Hindlimb muscle (tissue), 1 donor: ENCODE results near the gene KDELR1. TPM values are rescaled to one million over a fixed set of nuclear protein-coding genes. Genes with fewer than 3 reads are reported as not detected.
"Not testable (repeated sequence)": the region's sequence is repeated elsewhere in the genome, so short reads cannot be mapped to it uniquely, and the experiment has no call there.

Experiments
- DNase-seq: peaks from one replicate; pipeline ENCODE4 v3.0.0-alpha.2; 2013
- polyA plus RNA-seq: library from polyadenylated mRNA; unstranded; fragments of 120-200 nt; gene quantifications from one replicate; pipeline ENCODE4 v1.2.1, GENCODE V29; 2013; ENCODE audit not compliant: insufficient read length

The KDELR1 gene
- polyA plus RNA-seq, 1 donor: 125 TPM

DNA sequence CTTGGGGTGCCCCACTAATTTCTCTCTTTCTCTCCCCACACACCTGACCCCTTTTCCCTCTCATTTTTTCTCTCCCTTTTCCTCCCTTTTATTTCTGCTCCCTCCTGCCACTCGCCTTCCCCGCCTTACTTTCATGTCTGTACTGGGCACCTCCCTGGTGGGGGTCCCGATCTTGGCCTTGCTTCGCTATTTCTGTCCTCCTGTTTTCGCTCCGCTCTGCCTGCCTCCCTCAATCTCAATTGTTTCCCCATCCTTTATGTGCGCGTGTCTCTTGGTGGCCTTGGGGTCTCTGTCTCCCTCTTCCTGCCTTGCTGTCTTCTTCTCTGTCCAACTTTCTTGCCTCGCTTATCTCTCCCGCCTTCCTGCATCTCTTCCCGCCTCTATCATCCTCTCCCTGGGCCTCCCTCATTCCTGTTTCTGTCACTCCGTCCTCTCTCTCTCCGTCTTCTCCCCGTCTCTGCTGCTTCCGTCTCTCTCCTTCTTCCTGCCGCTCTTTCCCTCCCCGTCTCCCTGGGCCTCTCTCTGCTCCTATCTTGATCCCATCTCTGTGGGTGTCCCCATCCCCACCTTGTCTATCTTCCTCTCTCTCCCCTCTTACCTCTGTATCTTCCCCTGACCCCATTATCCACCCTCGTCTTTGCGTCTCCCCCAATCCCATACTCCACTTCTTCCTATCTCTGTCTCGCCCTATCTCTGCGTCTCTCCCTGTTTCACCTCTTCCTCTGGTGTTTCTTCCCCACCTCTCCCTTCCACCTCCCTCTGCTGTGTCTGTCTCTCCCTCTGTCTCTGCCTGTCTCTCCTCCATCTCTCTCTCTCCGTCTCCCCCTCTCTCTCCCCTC, 6.1 kb upstream of the KDELR1 start:
- DNase-seq: no peak

DNA sequence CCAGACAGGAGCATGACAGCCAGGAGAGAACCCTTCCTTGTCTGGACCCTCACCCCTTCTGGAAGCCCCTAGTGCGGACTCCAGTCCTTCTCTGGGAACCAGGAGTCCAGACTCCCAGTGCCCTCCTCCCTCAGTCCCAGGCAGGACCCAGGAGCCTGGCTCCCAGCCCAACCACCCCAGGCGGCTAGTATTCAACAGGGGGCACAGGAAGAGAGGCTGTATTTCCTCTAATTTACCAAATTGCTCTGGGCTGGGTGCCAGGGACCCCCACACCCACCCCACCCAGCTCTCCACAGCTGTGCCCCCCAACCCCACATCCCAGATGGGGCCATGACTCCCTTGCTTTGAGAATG, 5.4 kb upstream of the KDELR1 start:
- no peak for DNase-seq

DNA sequence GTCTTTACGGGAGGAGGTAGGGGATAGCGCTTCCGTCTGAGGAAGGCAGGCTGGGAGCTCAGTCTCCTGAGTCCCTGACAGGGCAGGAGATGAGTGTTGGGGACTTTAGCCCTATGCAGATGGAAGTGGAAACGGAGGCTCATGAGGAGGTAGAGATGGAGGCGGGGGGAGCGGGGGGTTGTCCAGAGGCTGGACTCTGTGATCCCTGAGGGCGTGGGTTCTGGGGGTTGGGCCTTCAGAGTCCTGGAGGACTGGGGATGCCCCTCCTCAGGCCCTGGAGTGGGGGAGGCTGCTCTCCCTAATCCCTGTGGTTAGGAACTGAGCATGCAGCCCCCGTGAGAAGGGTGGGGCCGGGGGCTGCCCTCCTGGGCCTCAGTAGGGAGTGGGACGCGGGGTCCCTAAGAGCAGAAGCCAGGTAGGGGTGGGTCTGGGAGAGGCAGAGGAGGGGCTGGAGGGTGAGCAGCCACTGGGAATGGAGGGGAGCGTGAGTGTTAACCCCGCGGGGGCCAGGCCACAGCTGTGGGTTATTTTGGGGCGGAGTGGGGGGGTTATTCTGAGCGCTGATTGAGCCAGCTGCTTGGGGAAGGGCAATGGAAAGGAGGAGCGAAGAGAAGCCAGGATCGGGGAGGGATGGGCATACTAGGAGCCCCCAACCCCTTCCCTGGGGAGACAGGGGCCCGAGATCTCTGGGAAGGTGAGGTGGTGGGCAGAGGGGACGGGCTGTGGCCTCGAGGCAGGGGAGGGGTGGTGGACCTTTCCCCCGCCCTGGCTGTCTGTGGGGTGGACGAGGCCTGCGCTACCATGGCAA, 4.9 kb upstream of the KDELR1 start:
- DNase-seq: no peak

DNA sequence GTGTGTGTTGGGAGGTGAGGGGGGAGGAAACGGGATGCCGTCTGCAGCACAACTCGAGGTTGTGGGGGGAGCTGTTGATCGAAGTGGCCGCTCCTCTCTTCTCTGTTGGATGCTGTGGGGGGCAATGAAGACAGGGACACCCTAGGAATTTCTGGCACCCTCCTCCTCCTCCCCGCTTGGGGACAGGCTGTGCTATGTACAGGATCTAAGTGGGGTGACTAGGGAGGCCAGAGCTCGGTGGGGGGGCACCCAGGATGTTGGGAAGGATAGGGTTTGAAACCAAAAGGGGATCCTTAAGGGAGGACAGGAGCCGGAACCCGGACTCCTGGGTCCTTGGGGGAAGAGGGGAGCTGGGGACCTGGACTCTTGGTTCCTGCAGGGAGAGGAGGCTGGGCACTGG, 4.1 kb upstream of the KDELR1 start:
- DNase-seq: no peak

DNA sequence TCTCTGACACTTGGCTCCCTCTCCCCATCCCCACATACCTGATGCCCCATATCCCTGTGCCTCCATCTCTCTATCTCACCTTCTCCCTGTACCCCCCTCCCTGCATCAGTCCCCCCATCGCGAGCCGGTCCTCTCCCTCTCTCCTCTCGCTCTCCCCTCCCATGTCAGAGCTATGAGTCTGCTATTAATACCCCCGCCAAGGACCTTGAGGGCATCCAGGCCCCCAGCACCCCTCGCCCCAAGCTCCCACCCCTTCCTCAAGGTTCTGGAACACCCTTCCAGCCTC, 3.8 kb upstream of the KDELR1 start:
- DNase-seq: no peak

DNA sequence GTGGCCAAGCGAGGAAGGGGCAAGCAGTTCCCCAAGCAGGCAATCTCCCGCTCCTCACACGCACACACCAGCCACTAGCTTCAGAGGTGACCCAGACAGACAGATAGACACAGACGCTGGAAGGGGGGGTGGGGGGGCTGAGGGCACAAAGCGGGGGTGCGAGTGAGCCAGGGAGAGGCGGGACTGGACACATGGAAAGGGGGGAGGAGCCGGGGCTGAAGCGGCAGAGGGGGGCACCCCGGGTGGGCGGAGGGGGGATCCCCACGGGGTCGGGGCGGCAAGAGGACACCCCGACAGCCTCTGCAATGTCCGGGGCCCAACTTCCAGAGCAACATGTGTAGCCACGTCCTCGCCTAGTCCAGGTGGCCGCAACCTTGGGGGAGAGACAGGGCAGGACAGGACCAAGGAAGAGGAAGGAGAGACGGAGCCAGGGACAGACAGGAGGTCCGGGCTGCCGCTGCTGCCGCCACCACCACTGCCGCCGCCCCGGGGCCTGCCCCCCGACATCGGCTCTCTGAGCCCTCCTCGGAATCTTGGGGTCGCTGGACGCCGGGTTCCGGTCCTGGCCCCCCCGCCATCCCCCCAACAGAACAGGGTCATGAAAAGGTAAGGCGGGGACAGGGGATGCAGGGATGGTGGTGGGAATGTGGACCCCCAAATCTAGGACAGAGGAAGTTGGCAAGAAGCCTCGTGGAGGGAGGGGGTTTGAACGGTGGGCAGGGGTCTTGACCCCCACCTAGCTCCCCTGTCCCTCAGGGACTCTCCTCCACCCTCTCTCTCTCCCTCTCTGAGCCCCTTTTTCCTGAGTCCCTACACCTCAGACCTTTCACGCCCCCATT, 3.2 kb upstream of the KDELR1 start:
- DNase-seq: no peak

DNA sequence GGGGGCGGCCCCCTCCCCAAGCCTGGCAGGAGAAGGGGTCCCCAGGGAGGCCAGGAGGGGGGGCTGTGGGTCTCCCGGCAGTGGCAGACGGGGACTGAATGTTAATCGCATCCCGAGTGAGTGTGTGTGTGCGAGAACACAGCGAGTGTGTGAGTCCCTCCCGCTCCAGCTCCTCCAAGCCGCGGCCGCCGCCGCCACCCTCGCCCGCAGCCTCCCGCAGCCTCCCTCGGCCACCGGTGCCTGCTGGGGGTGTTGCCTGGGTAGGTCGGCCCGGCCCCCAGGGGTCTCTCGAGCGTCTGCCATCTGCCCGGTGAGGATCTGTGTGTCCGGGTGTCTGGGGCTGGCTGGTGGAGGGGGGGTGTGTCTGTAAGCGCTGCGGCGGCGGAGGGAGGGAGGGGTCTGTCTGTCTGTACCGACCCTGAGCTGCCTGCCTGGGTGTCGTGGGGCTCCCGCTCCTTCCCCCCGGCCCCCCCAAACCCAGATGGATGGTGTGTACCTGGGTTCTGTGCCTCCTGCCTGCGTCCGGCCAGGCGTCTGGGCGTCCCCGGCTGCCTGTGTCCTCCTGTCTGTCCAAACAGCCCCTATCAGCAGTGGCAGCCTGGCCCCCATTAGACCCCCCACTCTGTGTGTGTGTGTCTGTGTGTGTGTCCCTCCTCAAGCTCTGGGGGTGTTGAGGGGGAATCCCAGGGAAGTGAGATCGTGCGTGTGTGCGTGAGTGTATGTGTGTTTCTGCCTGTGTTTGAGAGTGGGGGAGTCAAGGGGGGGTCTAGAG, 2.4 kb upstream of the KDELR1 start, which contains the start of gene GRIN2D:
Gene GRIN2D, plus strand, starts transcription at position 110 of the 772 bp plus-strand sequence. CDS start 4,725 bp downstream, outside the sequence.
- DNase-seq: peak; percentile 28

DNA sequence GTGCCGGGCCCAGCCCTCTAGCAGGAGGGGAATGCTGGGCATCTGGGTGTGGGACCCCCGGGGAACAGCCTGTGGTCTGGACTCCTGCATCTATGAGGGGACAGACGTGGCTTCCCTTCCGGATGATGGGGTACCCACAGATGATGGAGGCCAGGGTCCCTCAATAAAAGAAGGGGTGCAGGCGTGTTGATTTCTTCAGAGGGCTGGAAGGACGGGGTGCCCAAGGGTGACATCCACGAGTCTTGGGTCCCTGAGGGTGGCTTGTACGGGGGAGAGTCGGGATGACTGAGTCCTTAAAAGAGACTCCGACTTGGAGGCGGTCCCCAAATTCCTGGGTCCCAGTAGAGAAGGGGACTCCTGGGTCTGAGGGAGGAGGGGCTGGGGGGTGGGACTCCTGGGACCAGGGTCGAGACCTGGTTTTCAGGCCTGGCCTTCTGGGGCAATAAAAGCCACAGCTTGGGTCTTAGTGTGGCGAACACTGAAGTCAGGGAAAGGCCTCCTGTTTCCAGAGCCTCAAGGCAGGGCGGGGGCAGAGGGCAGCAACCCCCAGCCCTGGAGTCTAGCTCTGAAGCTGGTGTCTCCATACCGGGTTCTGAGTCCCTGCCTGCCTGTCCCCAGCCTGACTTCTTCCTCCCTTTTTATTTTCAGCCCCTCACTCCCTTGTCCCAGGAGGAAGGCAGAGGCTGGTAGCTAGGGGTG, 1.7 kb upstream of the KDELR1 start:
- DNase-seq: no peak

DNA sequence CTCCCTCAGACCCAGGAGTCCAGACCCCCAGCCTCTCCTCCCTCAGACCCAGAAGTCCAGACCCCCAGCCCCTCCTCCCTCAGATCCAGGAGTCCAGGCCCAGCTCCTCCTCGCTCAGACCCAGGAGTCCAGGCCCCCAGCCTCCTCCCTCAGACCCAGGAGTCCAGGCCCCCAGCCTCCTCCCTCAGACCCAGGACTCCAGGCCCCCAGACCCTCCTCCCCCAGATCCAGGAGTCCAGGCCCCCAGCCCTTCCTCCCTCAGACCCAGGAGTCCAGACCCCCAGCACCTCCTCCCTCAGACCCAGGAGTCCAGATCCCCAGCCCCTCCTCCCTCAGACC, 624 bp upstream of the KDELR1 start:
- DNase-seq: not testable (repeated sequence)

DNA sequence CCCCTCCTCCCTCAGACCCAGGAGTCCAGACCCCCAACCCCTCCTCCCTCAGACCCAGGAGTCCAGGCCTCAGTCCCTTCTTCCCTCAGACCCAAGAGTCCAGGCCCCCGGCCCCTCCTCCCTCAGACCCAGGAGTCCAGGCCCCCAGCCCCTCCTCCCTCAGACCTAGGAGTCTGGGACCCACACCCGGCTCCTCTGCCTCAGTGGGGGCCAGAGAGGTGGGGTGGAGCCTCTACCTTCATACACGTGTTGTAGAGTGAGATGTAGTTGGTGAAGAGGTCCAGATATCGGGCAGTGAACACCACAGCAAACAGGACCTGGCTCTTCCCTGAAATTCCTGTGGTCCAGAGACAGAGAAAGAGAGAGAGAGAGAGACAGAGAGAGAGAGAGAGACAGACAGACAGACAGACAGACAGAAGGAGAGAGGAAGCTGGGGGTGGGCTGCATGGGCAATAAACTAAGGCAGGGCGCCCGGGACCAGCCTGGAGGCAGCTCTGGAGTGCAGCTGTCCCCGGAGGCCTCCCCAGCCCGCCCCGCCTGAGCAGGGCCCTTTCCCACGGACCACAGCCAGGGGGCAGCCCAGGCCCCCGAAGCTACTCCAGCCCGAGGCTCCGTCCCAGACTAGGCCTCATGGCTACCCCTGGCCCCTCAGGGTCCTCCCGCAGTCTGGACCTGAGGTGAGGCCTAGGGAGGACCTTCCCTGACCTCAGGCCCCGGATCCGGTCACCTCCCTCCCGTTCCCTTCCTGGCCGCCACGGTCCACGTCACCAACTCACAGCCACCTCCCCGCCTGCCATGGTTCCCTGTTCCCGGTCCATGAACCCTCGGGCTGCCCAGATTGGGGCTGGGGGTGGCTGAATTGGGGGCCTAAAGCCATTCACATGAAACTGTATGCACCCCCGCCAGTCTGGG, 907 bp downstream of the KDELR1 start:
- DNase-seq: peak; percentile 73

DNA sequence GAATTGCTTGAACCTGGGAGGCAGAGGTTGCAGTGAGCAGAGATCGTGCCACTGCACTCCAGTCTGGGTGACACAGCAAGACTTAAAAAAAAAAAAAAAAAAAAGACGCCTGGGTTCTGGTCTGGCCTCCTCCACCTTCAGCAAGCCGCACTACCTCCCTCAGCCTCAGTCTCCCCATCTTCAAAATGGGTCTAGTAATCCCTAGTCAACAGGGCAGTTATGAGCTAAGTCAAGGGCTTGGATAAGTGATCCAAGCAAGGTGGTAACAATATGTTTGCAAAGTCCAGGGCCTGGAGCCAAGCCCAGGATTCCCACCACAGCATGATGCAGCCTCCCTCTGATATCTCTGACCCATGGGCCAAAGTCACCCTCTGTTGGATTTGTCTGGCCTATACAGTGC, 4.4 kb downstream of the KDELR1 start:
- DNase-seq: no peak

DNA sequence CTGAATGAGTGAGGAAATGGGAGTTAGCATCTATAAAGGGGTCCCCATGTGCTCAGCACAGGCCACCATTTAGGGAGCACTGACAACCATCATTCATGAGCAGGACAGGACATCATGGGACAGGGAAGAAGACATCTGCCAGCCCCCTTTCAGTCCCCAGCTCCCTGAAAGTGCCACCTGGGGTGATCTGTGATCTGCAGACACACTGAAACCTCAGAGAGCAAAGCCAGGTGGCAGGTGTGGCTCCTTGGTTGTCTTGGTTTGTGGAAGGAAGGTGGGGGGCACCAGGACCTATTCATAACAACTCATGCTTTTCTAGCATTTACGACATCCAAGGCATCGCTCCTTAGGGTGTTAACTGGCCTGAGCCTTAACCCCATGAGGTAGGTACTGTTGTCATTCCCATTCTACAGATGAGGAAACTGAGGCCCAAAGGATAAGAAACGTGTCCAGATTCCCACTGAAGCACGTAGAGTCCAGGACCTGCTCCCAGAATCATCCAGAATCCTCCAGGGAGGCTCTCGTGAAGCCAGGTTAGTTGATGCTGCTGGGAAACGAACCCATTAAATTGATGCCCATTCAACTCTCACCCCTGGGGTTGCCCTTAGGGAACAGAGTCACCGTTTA, 5.8 kb downstream of the KDELR1 start:
- DNase-seq: no peak

DNA sequence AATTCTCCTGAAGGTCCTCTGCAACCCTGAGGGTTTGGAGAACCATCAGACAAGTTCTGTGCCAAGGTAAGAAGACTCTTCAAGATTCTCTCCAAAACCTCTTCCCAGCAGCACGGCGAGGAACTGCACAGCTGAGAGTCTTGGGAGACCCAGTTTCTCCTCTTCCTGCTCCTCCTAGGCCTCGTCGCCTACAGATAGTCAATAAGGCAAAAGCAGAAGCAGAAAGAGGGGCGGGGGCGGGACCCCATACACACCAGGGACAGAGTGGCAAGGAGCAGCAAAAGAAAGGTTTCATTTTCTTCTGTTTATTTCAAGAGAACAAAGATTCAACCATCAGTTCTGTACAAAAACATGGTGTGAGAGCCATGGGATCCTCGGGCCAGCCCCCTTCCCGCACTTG, 9.1 kb downstream of the KDELR1 start:
- no peak for DNase-seq

DNA sequence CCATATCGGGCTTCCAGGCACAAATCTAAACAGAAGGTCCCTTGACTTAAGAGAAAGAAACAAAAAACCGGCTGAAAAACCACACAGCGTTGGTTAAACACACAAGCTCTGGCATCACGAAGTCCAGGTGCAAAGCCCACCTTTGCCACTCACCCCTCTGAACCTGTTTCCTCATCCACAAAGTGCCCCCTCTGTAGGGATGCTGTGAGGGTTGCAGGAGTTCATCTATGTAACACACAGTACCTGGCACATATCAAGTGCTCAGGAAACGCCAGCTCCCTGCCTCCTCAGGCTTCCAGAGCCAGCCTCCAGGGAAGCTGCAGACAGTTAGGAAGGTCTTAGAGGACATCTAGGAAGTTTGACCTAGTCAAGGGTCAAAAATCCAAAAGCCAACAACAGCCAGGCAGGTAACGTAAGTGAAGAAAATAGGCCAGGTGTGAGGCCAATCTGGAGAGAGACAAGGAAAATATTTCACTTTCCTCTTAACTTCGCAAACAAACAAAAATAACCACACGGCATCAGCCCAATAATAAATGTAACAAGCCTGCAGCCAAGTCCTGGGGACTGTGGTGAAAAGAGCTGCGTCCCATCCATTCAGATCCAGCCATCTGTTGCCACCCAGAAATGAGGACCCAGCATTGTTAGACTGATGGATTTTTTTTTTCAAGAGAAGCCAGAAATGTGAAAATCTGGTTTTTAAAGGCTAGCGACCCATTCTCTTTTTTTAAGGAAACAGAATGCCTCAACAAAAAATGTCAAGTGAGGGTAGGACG, 10.0 kb downstream of the KDELR1 start:
- DNase-seq: no peak

DNA sequence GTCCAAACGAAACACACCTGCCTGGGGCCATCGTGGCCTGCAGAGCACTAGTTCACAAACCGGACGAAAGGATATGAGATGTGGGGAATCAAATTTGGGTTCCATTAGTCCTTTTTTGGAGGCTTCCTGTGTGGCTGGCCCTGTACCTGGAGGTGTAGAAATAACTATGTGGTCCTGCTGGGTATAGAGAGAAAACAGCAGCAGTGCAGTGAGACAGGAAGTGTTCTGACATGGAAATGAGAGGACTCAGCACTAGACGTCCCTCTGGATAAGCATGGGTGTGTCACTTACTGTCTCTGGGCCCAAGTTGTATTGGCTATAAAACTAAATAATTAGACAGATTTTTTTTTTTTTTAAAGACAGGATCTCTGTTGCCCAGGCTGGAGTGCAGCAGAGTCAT, 12.3 kb downstream of the KDELR1 start:
- no peak for DNase-seq

DNA sequence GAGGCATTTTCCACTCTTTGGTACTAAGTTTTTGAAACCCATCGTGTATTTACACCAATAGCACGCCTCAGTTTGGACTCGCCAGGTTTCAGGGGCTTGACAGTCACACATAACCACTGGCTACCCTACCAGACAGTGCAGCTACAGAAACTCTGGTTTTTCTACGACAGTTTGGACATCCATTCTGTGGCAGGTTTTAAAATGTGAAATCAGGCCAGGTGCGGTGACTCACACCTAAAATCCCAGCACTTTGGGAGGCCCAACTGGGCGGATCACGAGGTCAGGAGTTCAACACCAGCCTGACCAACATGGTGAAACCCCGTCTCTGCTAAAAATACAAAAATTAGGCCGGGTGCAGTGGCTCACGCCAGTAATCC, 13.2 kb downstream of the KDELR1 start:
- no peak for DNase-seq

DNA sequence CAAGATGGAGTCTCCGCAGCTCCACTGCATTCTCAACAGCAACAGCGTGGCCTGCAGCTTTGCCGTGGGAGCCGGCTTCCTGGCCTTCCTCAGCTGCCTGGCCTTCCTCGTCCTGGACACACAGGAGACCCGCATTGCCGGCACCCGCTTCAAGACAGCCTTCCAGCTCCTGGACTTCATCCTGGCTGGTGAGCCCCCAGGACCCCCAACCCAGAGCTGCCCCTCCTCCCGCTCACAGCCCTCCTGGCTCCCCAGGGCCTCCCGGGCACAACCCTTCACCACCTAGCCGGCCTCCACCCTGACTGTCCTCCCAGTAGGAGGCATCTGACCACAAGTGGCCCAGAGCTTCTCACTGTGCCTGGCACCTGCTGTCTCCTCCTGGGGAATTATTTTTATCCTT, 17.8 kb downstream of the KDELR1 start:
- DNase-seq: no peak

DNA sequence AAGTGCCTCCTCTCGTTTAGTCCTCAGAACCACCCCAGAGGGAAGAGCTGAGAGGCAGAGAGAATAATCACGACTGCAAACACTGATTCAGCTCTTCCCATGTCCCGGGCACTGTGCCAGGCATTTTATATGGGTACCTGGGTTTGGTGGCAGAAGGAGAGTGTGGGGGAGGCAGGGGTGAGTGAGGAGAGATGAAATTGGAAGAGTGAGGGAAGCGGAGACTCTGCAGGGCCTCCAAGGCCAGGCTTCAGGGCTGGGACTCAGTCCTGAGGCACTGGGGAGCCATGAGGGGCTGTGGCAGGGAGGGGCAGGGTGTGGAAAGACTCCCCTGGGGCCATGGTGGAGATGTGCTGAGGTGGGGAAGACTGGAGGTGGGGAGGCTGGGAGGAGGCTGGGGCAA, 18.4 kb downstream of the KDELR1 start:
- no peak for DNase-seq

DNA sequence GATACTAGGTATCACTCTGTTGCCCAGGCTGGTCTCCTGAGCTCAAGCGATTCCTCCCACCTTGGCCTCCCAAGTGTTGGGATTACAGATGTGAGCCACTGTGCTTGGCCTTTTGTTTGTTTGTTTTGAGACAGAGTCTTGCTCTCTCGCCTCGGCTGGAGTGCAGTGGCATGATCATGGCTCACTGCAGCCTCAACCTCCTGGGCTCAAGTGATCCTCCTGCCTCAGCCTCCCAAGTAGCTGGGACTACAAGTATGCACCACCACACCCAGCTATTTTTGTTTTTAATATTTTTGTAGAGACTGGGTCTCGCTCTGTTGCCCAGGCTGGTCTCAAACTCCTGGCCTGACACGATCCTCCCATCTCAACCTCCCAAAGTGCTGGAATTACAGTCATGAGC, 19.6 kb downstream of the KDELR1 start:
- not testable (repeated sequence) for DNase-seq

DNA sequence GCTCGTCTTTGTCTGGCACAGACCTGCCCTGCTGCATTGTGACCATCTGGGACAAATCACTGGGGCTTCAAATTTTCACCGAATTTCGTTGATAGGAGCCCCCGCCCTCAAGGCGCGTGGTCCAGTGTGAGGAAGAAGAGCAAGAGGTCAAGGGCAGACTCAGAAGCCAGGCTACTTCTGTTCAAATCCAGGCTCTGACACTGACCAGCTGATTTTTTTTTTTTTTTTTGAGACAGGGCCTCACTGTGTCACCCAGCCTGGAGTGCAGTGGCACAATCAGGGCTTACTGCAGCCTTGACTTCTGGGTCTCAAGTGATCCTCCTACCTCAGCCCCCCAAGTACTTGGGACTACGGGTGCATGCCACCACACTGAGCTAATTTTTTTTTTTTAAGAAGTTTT, 20.0 kb downstream of the KDELR1 start:
- no peak for DNase-seq
